ENCODE results near the gene SEMA5B.

DNA sequence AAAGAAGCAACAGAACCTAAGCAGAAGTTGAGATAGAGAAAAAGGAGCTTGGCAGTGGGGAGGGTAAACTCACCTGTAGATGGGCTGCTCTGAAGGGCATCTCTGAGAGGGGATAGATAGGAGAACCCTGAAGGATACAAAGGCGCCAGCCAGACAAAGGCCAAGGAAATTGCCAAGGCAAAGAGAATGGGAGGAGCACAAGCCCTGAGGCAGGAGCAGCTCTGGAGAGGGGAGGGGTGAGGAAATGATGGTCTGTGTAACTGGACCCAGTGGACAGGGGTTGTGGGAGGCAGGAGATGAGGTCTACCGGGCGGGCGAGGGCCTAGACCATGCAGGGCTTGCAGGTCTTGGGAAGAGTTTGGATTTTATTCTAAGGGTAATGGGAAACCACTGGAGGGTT lies 36.9 kb upstream of the SEMA5B start:
- TF ChIP-seq, protein P1, sequence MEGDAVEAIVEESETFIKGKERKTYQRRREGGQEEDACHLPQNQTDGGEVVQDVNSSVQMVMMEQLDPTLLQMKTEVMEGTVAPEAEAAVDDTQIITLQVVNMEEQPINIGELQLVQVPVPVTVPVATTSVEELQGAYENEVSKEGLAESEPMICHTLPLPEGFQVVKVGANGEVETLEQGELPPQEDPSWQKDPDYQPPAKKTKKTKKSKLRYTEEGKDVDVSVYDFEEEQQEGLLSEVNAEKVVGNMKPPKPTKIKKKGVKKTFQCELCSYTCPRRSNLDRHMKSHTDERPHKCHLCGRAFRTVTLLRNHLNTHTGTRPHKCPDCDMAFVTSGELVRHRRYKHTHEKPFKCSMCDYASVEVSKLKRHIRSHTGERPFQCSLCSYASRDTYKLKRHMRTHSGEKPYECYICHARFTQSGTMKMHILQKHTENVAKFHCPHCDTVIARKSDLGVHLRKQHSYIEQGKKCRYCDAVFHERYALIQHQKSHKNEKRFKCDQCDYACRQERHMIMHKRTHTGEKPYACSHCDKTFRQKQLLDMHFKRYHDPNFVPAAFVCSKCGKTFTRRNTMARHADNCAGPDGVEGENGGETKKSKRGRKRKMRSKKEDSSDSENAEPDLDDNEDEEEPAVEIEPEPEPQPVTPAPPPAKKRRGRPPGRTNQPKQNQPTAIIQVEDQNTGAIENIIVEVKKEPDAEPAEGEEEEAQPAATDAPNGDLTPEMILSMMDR (conservative IDR thresholded peaks at IDR 0.05), result no peak
- TF ChIP-seq EZH2 (IDR thresholded peaks at IDR 0.05; ENCODE audit: low read depth), result no peak

All from PC-9 (cell line).